Cardiac muscle cell (in vitro differentiated cells and primary cell): Measurements from ENCODE around the gene MTPN. TPM values are rescaled to one million over a fixed set of nuclear protein-coding genes. Genes with fewer than 3 reads are reported as not detected.

Source experiments
- DNase-seq, 2 donors: peaks; one replicate each; pipeline versions ENCODE4 v3.0.0 to v3.0.0-alpha.2; 2010 to 2017; ENCODE audit warnings: low read depth in 1 of 2, low spot score in 1 of 2
- H3K27ac ChIP-seq: fragments of 200-600 bp; sonication (generic); 2 replicates; pipeline ENCODE4 v1.5.1; 2016
- H3K27me3 ChIP-seq: fragments of 200-600 bp; sonication (generic); 2 replicates; pipeline ENCODE4 v1.6.0; 2016; ENCODE audit warnings: control low read depth
- H3K36me3 ChIP-seq: fragments of 200-600 bp; sonication (generic); 2 replicates; pipeline ENCODE4 v1.5.1; 2016; ENCODE audit warnings: control low read depth
- H3K4me1 ChIP-seq: fragments of 200-600 bp; sonication (generic); 2 replicates; pipeline ENCODE4 v1.8.1; 2017; ENCODE audit warnings: low read depth, mild to moderate bottlenecking, mixed run types
- H3K4me3 ChIP-seq: fragments of 200-600 bp; sonication (generic); 2 replicates; pipeline ENCODE4 v1.5.1; 2016; ENCODE audit warnings: mild to moderate bottlenecking
- H3K9me3 ChIP-seq: fragments of 200-600 bp; sonication (generic); 2 replicates; pipeline ENCODE4 v1.5.1; 2017; ENCODE audit warnings: low read depth, mild to moderate bottlenecking, control low read depth
- CTCF ChIP-seq: IDR thresholded peaks from 2 replicates; pipeline ENCODE4 v1.5.1; 2012; ENCODE audit warnings: low read depth, mild to moderate bottlenecking, low read length
- polyA plus RNA-seq: library from polyadenylated mRNA; unstranded; fragments of >200 nt; fragmentation: Nextera tagmentation; extraction: Ambion mirVana; gene quantifications from 2 replicates; pipeline ENCODE4 v1.2.1, GENCODE V29; 2016
- total RNA-seq: library from RNA; depleted of rRNA; stranded (reverse); fragments of >200 nt; gene quantifications from 2 replicates; pipeline ENCODE4 v1.2.3, GENCODE V29; 2016

MTPN gene
- total and polyA plus RNA-seq, 2 experiments from 2014 or later, result 86.1 to 110 TPM

DNA sequence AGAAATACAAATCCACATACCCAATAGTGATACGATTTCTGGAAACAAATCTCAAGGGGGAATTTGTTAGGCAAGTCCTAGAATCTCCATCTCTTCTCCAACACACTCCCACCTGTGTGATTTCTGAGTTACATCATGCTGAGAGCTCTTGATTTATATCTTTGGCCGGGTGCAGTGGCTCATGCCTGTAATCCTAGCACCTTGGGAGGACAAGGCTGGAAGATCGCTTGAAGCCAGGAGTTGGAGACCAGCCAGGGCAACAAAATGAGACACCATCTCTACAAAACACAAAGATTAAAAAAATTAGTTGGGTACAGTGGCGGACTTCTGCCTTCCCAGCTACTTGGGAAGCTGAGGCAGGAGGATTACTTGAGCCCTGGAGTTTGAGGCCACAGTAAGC is 1.5 kb upstream of the MTPN start:
- no peak for DNase-seq
- Histone ChIP-seq H3K4me3 (no peak overlapping the region), H3K27me3 (no peaks in the 10 kb centered on the region), H3K9me3 (no peaks in the 10 kb centered on the region), H3K27ac (no peak overlapping the region), H3K4me1 (peaks cover 26% of the 10 kb centered on the region), H3K36me3 (no peaks in the 10 kb centered on the region)
- no peak for TF ChIP-seq CTCF

GRCh38 chr7:135977742-135978066 is 545 bp upstream of the MTPN start:
- no peak for TF ChIP-seq CTCF
- Histone ChIP-seq H3K9me3 (no peaks in the 10 kb centered on the region), H3K27ac (no peak overlapping the region), H3K4me3 (peak overlapping the region; percentile 73), H3K27me3 (no peaks in the 10 kb centered on the region), H3K4me1 (peaks cover 29% of the 10 kb centered on the region), H3K36me3 (no peaks in the 10 kb centered on the region)
- DNase-seq, result no peak

DNA sequence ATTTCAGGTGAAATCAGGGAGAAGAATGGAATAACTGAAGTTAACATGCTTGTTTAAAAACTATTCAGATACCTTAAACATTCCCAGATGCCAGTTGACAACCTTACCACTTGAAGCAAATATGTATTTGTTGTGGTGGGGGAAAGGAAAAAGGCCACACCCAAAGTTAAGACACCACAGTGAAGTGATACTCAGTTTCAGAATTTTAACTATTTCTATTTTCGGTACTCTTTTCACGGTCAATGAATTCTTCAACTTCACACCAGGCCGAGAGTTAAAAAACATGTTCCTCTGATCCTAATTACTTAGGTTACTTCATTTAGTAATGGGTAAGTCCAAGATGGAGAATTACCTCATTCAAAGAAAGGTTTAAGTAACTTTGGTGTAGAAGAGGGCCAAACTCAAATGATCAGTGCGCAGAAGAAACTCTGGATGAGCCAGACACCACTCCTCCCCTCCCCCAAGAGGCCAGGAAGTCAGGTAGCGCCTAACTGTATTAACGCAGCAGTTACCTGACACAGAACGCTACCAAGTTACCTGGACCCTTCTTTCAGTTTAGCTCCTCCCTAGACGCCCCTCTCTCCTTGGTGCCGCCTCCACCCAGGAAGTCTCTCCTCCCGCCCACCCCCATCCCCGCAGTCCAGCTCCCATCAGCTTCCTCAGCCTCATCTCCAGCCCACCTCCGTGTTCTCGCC is 700 bp downstream of the MTPN start:
- H3K27me3 ChIP-seq, result no peaks in the 10 kb centered on the region

DNA sequence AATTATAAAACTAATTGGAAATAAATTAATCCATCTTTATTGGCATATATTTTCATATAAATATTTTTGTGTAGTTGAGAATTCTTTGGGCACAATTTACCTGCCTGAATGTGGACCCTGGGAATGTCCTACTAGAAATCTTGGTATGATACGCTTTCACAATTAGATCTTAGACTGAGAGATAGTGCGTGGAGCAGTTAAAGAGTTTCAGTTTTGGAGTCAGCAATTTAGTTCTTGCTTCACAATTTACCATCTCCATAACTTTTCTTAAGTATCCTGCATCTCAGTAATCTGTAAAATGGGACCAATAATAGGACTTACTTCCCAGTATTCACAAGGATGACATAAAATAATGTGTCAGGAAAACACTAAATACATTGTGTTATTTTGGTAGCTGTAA is 2.0 kb downstream of the MTPN start:
- DNase-seq, result no peak
- TF ChIP-seq CTCF, result no peak
- Histone ChIP-seq H3K27me3 (no peaks in the 10 kb centered on the region), H3K9me3 (no peaks in the 10 kb centered on the region), H3K4me1 (peaks cover 45% of the 10 kb centered on the region), H3K36me3 (peaks cover 7% of the 10 kb centered on the region), H3K4me3 (peak overlapping the region; percentile 73), H3K27ac (peak overlapping the region; percentile 79)

More for the DNA sequence above, 700 bp downstream of the MTPN start:
- Histone ChIP-seq H3K9me3 (no peaks in the 10 kb centered on the region), H3K4me1 (peaks cover 35% of the 10 kb centered on the region), H3K4me3 (peak overlapping the region; percentile 73), H3K36me3 (peaks cover 7% of the 10 kb centered on the region), H3K27ac (peak overlapping the region; percentile 79)
- no peak for TF ChIP-seq CTCF
- DNase-seq, result no peak

- no peaks in the 10 kb centered on the region for H3K9me3 ChIP-seq
- peaks cover 45% of the 10 kb centered on the region for H3K4me1 ChIP-seq
- DNase-seq, result no peak
- peak overlapping the region; percentile 79 for H3K27ac ChIP-seq
- H3K4me3 ChIP-seq, result peak overlapping the region; percentile 73
- TF ChIP-seq CTCF, result no peak
- no peaks in the 10 kb centered on the region for H3K27me3 ChIP-seq
- peaks cover 7% of the 10 kb centered on the region for H3K36me3 ChIP-seq
These were observed 2.5 kb downstream of the MTPN start for GRCh38 chr7:135974667-135975066.

GRCh38 chr7:135971366-135971725 is 5.8 kb downstream of the MTPN start:
- H3K27me3 ChIP-seq, result no peaks in the 10 kb centered on the region
- H3K4me1 ChIP-seq, result peaks cover 62% of the 10 kb centered on the region
- DNase-seq, result no peak
- no peak for TF ChIP-seq CTCF
- peak overlapping the region; percentile 55 for H3K27ac ChIP-seq
- H3K36me3 ChIP-seq, result peaks cover 7% of the 10 kb centered on the region
- no peak overlapping the region for H3K4me3 ChIP-seq
- no peaks in the 10 kb centered on the region for H3K9me3 ChIP-seq
